HT-29 (cell line): ENCODE data around the gene SDF2L1. TPM values are rescaled to one million over a fixed set of nuclear protein-coding genes. Genes with fewer than 3 reads are reported as not detected.
"Not testable (repeated sequence)": the region's sequence is repeated elsewhere in the genome, so short reads cannot be mapped to it uniquely, and the experiment has no call there.

Experiments
- DNase-seq: peaks from one replicate; pipeline ENCODE4 v3.0.0-alpha.2; 2015; ENCODE audit warnings: low spot score
- small RNA-seq: library from RNA; depleted of rRNA; stranded (forward); fragments of <200 nt; gene quantifications from one replicate; pipeline ENCODE3, GENCODE V24; 2014
- total RNA-seq: library from RNA; depleted of rRNA; stranded (reverse); fragments of >200 nt; shearing (Covaris generic); gene quantifications from 2 replicates; pipeline ENCODE4 v1.2.3, GENCODE V29; 2014; rRNA removed

The SDF2L1 gene
- total RNA-seq, 1 experiment from 2014 or later = 139 TPM

- no peak for DNase-seq
Measured at GRCh38 chr22:21686634-21687393, 44.7 kb downstream of the SDF2L1 start.

- no peak for DNase-seq
Measured at GRCh38 chr22:21687685-21688259, 45.7 kb downstream of the SDF2L1 start.

- no peak for DNase-seq
Measured at GRCh38 chr22:21688341-21688705, 46.2 kb downstream of the SDF2L1 start.

DNA sequence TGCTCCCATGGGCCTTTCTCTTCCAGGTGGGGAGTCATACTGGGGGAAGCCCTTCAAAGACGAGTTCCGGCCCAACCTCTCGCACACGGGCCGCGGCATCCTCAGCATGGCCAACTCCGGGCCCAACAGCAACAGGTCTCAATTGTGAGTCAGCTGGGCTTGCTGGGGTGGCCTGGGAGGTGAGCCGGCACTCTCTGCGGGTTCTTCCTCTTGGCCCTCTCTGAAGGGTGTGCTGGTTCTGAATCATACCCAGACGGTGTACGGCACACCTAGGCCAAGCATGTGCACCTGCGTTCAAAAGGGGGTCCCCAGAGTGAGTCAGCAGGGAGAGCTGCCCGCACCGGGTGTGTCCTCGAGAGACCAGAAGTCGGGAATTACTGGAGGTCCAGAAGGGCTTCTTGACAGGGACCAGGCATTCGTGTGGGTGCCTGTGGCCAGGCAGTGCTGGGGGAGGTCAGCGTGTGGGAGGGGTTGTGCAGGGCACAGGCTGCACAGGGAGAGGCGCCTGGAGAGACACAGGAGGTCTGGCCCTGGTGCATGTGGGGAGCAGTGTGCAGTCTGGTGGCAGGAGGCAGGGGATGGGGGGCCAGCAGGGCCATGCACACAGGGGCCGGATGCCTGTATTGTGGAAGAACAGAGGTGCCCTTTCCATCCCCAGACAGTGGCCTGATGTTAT is 46.7 kb downstream of the SDF2L1 start:
- no peak for DNase-seq

DNA sequence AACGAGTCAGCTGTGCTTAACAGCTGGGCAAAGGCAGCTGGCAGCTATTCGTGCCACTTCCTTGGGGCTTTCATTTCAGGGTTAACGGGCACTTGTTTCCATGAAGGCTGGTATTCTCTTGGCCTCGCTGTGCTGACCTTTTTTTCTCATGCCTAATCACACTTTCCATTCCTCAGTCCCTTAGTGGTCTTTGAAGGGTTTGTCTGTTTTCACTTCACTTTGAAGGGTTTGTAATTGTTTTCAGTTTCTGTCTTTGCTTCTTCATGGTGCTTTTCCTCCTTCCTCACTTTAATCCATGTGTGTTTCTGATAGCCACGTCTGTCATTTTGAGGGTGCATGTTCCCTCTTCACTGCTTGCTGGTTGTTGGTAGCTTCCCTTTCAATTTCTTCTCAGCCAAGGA is 48.3 kb downstream of the SDF2L1 start:
- no peak for DNase-seq

- no peak for DNase-seq
Measured at GRCh38 chr22:21691816-21692215, 49.7 kb downstream of the SDF2L1 start.

- DNase-seq = not testable (repeated sequence)
Measured at GRCh38 chr22:21692856-21693255, 50.8 kb downstream of the SDF2L1 start.

DNA sequence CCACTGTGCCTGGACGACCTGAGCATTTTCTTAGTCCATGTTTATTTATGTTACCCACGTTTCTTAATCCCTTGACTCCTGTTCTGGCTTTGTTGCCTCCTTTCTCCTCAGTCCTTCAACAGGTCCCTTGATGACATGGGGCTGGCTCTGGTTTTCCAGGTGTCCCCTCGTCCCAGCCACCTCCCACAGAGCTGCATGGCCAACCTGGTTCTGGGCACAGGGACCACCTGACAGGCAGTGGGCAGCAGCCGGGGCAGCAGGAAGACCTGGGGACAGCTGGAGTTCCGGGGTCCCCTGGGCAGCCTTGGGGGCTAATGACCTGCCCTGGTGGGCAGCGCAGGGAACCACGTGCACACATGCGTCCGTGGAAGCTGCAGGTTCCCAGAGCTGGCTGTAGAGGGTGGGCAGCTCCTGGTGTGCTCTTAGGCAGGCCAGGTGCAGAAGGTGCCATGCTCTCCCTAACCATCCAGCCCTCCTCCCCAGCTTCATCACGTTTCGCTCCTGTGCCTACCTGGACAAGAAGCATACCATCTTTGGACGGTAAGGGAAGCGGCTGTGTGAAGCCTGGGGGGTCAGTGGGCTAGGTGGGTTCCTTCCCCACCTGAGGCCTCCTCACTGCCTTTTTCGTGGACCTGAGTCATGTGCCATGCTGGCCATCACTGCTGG is 51.4 kb downstream of the SDF2L1 start:
- no peak for DNase-seq

Small RNA genes lying within 50 kb of the gene (small RNA-seq; reads per million reads assigned to genes)
- gene MIR301B = 4.9 reads per million, percentile 82 among the genes with 10 or more reads in this experiment

Other genes with a start within 250 kb of the SDF2L1 start
- 3.7 and 5.6 TPM in 2 replicates for gene HIC2, start 224.9 kb upstream of the SDF2L1 start, total RNA-seq
- 2.4 and 4.5 TPM in 2 replicates for gene TMEM191C, start 174.9 kb upstream of the SDF2L1 start, total RNA-seq
- gene RIMBP3C, start 90.8 kb upstream of the SDF2L1 start, total RNA-seq = 0.03 TPM in 1 of 2 replicates, not detected in the other
- gene UBE2L3, start 74.6 kb upstream of the SDF2L1 start, total RNA-seq = 41.0 and 43.1 TPM in 2 replicates
- 160 and 195 TPM in 2 replicates for gene YDJC, start 12.3 kb upstream of the SDF2L1 start, total RNA-seq
- 0.33 TPM in 1 of 2 replicates, not detected in the other for gene CCDC116, start 9.5 kb upstream of the SDF2L1 start, total RNA-seq
- gene PPIL2, start 23.7 kb downstream of the SDF2L1 start, total RNA-seq = 35.5 and 42.6 TPM in 2 replicates
- 0.26 and 4.2 TPM in 2 replicates for gene YPEL1, start 93.5 kb downstream of the SDF2L1 start, total RNA-seq
- 24.6 and 27.0 TPM in 2 replicates for gene MAPK1, start 225.3 kb downstream of the SDF2L1 start, total RNA-seq